DOHH2 (cell line): Measurements from ENCODE around the gene UNC5A.

Source experiments
- H3F3A ChIP-seq: fragments of 200-600 bp; sonication (generic), shearing (Covaris generic); 2 replicates; pipeline ENCODE4 v1.6.0; 2016; ENCODE audit warnings: antibody characterized with exemption, mild to moderate bottlenecking; ENCODE audit not compliant: control insufficient read depth, insufficient read depth
- H3K27ac ChIP-seq: fragments of 200-600 bp; sonication (generic); 2 replicates; pipeline ENCODE4 v1.5.1; 2014; ENCODE audit warnings: low read depth, mild to moderate bottlenecking, low read length, moderate library complexity
- H3K27me3 ChIP-seq: fragments of 200-600 bp; sonication (generic); 2 replicates; pipeline ENCODE4 v1.6.1; 2014; ENCODE audit warnings: mild to moderate bottlenecking, low read length, mixed read lengths; ENCODE audit not compliant: control insufficient read depth
- H3K36me3 ChIP-seq: fragments of 200-600 bp; sonication (generic); 2 replicates; pipeline ENCODE4 v1.6.1; 2014; ENCODE audit warnings: mild to moderate bottlenecking, low read length, moderate library complexity, mixed read lengths; ENCODE audit not compliant: control insufficient read depth
- H3K4me1 ChIP-seq: fragments of 200-600 bp; sonication (generic); 2 replicates; pipeline ENCODE4 v1.6.1; 2014; ENCODE audit warnings: mild to moderate bottlenecking, low read length, mixed read lengths; ENCODE audit not compliant: control insufficient read depth
- H3K4me2 ChIP-seq: fragments of 200-600 bp; sonication (generic); 2 replicates; pipeline ENCODE4 v1.6.0; 2014; ENCODE audit warnings: mild to moderate bottlenecking, low read length, moderate library complexity
- H3K4me3 ChIP-seq: fragments of 200-600 bp; sonication (generic); 2 replicates; pipeline ENCODE4 v1.5.1; 2014; ENCODE audit warnings: mild to moderate bottlenecking, low read length, mixed read lengths
- H3K79me2 ChIP-seq: fragments of 200-600 bp; sonication (generic); 2 replicates; pipeline ENCODE4 v1.6.1; 2014; ENCODE audit warnings: mild to moderate bottlenecking, low read length, mixed read lengths; ENCODE audit not compliant: control insufficient read depth
- H3K9me2 ChIP-seq: fragments of 200-600 bp; sonication (generic); replicated peaks from 2 replicates; pipeline ENCODE4 v1.6.1; 2014; ENCODE audit warnings: mild to moderate bottlenecking, low read length, mixed read lengths; ENCODE audit not compliant: control insufficient read depth
- H3K9me3 ChIP-seq: fragments of 200-600 bp; sonication (generic); 2 replicates; pipeline ENCODE4 v1.6.1; 2014; ENCODE audit warnings: antibody characterized with exemption, low read length, mixed read lengths; ENCODE audit not compliant: control insufficient read depth, insufficient read depth
- H4K20me1 ChIP-seq: fragments of 200-600 bp; sonication (generic); 2 replicates; pipeline ENCODE4 v1.6.0; 2014; ENCODE audit warnings: low read depth, mild to moderate bottlenecking, antibody characterized with exemption, low read length, moderate library complexity; ENCODE audit not compliant: control insufficient read depth, insufficient read depth
- EZH2phosphoT487 ChIP-seq: fragments of 200-600 bp; sonication (generic); IDR thresholded peaks from 2 replicates; pipeline ENCODE4 v1.6.1; 2017; ENCODE audit warnings: borderline replicate concordance, mild to moderate bottlenecking, antibody characterized with exemption, low read length, moderate library complexity, mixed read lengths
- TF ChIP-seq, protein P1 (sequence below): fragments of 200-600 bp; sonication (generic); IDR thresholded peaks from one replicate; pipeline ENCODE4 v1.5.1; 2014; ENCODE audit warnings: antibody characterized with exemption, mild to moderate bottlenecking, low read depth, low read length; ENCODE audit not compliant: poor library complexity, severe bottlenecking

UNC5A gene

DNA sequence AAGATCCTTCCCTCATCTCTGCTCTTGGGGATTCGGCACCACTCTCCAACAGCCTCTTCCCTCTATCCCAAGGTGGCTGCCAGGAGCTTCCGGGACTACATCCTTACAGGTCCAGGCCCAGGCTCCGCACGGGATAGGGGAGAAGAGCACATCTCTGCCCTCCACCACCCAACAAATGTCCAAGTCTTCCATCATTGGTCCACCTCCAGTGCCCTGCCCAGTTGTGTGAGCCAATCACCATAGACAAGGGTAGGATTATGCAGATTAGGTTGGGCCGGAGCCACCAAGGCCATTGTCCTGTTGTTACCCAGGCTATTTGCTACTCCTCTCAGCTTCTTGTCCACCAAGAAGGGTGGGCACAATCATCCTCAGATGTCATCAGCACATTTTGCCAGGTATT lies 9.1 kb downstream of the UNC5A start:
- Histone ChIP-seq H3K4me3 (no peak overlapping the region), H3K9me3 (no peaks in the 10 kb centered on the region), H3K79me2 (no peaks in the 10 kb centered on the region), H3K4me2 (no peak overlapping the region), H3K27ac (no peak overlapping the region), H3K36me3 (no peaks in the 10 kb centered on the region), H3F3A (no peaks in the 10 kb centered on the region), H3K4me1 (peaks cover 3% of the 10 kb centered on the region; the same call in 1 of the 2 replicates), H4K20me1 (no peaks in the 10 kb centered on the region), H3K27me3 (peaks cover 51% of the 10 kb centered on the region), H3K9me2 (no peaks in the 10 kb centered on the region)
- no peak for TF ChIP-seq EZH2phosphoT487
- TF ChIP-seq, protein P1, sequence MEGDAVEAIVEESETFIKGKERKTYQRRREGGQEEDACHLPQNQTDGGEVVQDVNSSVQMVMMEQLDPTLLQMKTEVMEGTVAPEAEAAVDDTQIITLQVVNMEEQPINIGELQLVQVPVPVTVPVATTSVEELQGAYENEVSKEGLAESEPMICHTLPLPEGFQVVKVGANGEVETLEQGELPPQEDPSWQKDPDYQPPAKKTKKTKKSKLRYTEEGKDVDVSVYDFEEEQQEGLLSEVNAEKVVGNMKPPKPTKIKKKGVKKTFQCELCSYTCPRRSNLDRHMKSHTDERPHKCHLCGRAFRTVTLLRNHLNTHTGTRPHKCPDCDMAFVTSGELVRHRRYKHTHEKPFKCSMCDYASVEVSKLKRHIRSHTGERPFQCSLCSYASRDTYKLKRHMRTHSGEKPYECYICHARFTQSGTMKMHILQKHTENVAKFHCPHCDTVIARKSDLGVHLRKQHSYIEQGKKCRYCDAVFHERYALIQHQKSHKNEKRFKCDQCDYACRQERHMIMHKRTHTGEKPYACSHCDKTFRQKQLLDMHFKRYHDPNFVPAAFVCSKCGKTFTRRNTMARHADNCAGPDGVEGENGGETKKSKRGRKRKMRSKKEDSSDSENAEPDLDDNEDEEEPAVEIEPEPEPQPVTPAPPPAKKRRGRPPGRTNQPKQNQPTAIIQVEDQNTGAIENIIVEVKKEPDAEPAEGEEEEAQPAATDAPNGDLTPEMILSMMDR: no peak

DNA sequence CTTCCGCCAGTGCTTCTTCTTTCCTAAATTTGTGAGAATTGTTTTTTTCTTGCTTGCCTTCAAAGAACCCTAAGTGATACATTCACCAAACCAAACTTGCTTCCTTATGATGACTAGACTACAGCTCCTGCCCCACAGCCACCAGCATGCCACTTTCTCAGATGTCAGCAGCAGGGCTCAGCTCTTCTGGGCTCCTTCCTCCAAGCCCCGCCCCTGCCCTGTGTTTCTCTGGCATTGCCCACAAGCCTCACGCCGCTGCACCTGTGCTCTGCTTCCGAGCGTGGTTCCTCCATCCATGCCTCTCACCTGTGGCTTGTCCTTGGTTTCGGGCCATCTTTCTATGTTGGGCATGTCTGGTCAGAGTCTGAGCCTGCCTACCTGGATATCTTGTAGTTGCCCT lies 10.6 kb downstream of the UNC5A start:
- no peaks in the 10 kb centered on the region for H3K9me3 ChIP-seq
- H3K9me2 ChIP-seq: no peaks in the 10 kb centered on the region
- no peak overlapping the region for H3K4me2 ChIP-seq
- no peaks in the 10 kb centered on the region for H3F3A ChIP-seq
- H3K27ac ChIP-seq: no peak overlapping the region
- H3K4me1 ChIP-seq: peaks cover 3% of the 10 kb centered on the region; the same call in 1 of the 2 replicates
- no peaks in the 10 kb centered on the region for H3K79me2 ChIP-seq
- TF ChIP-seq, protein P1: no peak
- TF ChIP-seq EZH2phosphoT487: no peak
- peaks cover 38% of the 10 kb centered on the region for H3K27me3 ChIP-seq
- no peak overlapping the region for H3K4me3 ChIP-seq
- no peaks in the 10 kb centered on the region for H3K36me3 ChIP-seq
- no peaks in the 10 kb centered on the region for H4K20me1 ChIP-seq

DNA sequence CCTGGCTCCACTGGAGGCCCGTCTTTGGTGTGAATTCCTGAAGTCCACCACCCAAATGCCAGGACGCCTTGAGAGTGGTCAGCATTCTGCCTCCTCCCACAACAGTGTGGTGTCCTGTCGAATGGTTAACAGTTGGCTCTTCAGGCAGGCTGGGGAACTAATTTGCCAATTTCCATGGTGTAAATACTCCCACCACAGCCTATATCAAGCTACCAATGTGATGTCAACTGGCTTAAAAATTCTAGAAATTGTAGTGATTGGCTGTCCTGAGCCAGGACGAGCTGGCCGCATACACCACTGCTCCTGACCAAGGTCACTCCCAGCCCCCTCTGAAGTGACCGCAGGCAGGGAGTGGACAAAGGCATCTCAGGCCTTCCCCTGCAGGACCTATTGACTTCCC lies 11.1 kb downstream of the UNC5A start:
- no peak overlapping the region for H3K4me3 ChIP-seq
- H3K9me2 ChIP-seq: no peaks in the 10 kb centered on the region
- no peaks in the 10 kb centered on the region for H3K79me2 ChIP-seq
- no peak overlapping the region for H3K27ac ChIP-seq
- H3K27me3 ChIP-seq: peaks cover 33% of the 10 kb centered on the region
- H3K36me3 ChIP-seq: no peaks in the 10 kb centered on the region
- no peak overlapping the region for H3K4me2 ChIP-seq
- TF ChIP-seq, protein P1: no peak
- no peak for TF ChIP-seq EZH2phosphoT487
- H3K9me3 ChIP-seq: no peaks in the 10 kb centered on the region
- H3F3A ChIP-seq: no peaks in the 10 kb centered on the region
- no peaks in the 10 kb centered on the region for H4K20me1 ChIP-seq
- H3K4me1 ChIP-seq: peaks cover 3% of the 10 kb centered on the region; the same call in 1 of the 2 replicates
